Psoas muscle (tissue), 8 donors: ENCODE measurements around the gene SLC6A20. TPM values are rescaled to one million over a fixed set of nuclear protein-coding genes. Genes with fewer than 3 reads are reported as not detected.

Experiments used
- ATAC-seq, 4 donors: fragments of 200-7000 bp; cut with Tn5 transposase; one replicate each; pipeline ENCODE4 v1.9.1; 2020; ENCODE audit warnings: moderate library complexity in 3 of 4, mild to moderate bottlenecking in 2 of 4
- DNase-seq, 2 donors: peaks; one replicate each; pipeline ENCODE4 v3.0.0-alpha.2; 2020
- H3K27ac ChIP-seq: fragments of 200-600 bp; one replicate; pipeline ENCODE4 v1.8.0; 2022
- H3K27me3 ChIP-seq, 3 donors: fragments of 200-600 bp in 1 of 3; one replicate each; pipeline versions ENCODE4 v1.6.1 to v1.8.0; 2013 to 2022; ENCODE audit warnings: low read length in 2 of 3, mild to moderate bottlenecking in 2 of 3, moderate library complexity in 1 of 3; ENCODE audit not compliant: insufficient read depth in 3 of 3
- H3K36me3 ChIP-seq, 2 donors: fragments of 200-600 bp in 1 of 2; one replicate each; pipeline versions ENCODE4 v1.6.1 to v1.8.0; 2013 to 2022; ENCODE audit warnings: low read depth in 1 of 2, mild to moderate bottlenecking in 1 of 2, moderate library complexity in 1 of 2; ENCODE audit not compliant: insufficient read depth in 1 of 2
- H3K4me1 ChIP-seq: fragments of 200-600 bp; one replicate; pipeline ENCODE4 v1.8.0; 2022
- H3K4me3 ChIP-seq: fragments of 200-600 bp; one replicate; pipeline ENCODE4 v1.8.0; 2022; ENCODE audit warnings: mild to moderate bottlenecking
- H3K9me3 ChIP-seq: fragments of 200-600 bp; one replicate; pipeline ENCODE4 v1.8.0; 2022
- WGBS, 3 donors: extraction: QIAGEN DNeasy Blood & Tissue Kit; methylation state at CpG; one replicate each; pipeline versions ENCODE4 v1.1.6 to v1.1.7; 2013; 5-methylcytosine and 5-hydroxymethylcytosine counted together
- intact Hi-C, 2 donors: fragments of 100-400 bp; cut with DNase I; formaldehyde crosslinking; loops; one replicate each; pipeline versions ENCODE4 v1.11.0 to v1.14.2; 2022
- polyA plus RNA-seq, 3 donors: library from polyadenylated mRNA; stranded (reverse); fragments of 200-250 nt; gene quantifications; one replicate each; pipeline ENCODE4 v1.2.3, GENCODE V29; 2013
- total RNA-seq, 4 donors: library from RNA; stranded (reverse); fragmentation: NEBNext Ultra II Directional in 2 of 4; extraction: Animal tissue kit (Norgen Biotek cat#: 25700) in 2 of 4; gene quantifications; one replicate each; pipeline versions ENCODE4 v1.2.1 to v1.2.4, GENCODE V29; 2021 to 2023
- TF ChIP-seq, protein P1 (sequence below): fragments of 200-600 bp; IDR thresholded peaks from one replicate; pipeline ENCODE4 v1.8.0; 2022; ENCODE audit warnings: antibody characterized with exemption
- donor health status: healthy with polysubstance abuse.
- donor health status: DM: no; HTN: no; CAD: no; lungs with moderate emphysema.
- donor health status: Bipolar disorder and iron deficiency.
- donor health status: healthy.
- donor health status: DM: yes; HTN: yes; CAD: no.
- donor health status: DM: no; HTN: no; CAD: no.
- donor health status: DM: no; HTN: no; CAD: no.
- donor health status: DM: yes; HTN: yes; CAD: no.

SLC6A20 gene
- total and polyA plus RNA-seq, 7 donors, result 0.10 to 0.69 (median 0.42) TPM

DNA sequence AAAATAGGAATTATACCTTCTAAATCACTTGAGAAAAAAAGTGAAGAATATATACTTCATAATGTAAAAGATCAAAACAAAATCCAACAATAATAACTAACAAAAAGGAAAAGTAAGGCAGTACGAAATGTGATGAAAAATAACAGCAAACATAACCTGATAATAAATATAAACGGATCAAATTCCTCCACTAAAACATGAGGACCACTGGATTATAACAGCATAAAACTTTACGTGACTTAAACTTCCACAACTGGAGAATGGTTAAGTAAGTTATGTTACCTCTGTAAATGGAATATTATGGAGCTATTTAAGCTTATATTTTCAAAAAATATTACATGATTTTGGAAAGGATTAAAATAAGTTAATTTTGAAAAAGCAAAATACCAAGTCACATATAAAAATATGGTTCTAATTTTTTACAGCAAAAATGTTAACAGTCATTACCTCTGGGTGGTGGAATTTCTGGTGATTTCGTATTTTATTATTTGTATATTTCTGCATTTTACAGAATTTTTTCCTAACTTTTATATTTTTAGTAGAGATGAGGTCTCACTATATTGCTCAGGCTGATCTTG is 7.0 kb downstream of the SLC6A20 start:
- WGBS, 3 donors, result 79 to 88% (median 83%) methylated on average over 4 of the region's 4 CpGs
- intact Hi-C loops, result no loop called here

DNA sequence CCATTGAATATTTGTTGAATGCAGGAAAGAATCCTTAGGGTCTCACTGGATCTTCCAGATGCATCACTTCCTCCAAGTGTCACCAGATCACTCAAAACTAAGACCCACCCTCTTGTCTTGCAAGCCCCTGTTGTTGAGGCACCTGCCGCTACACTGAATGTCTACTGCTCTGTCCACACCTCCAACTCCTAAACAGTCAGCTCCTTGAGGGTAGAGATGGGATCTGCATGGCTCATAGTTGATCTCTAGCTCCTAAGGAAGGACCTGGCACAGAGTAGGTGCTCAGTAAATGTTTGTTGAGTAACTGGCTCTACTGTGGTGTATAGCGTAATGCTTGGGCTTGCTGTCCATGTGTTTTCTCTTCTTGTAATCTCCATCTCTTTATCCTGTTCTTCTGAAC is 8.8 kb downstream of the SLC6A20 start:
- Histone ChIP-seq H3K4me3 (no peak overlapping the region), H3K4me1 (no peaks in the 10 kb centered on the region), H3K27ac (no peak overlapping the region), H3K36me3 (no peaks in the 10 kb centered on the region), H3K9me3 (peaks cover 17% of the 10 kb centered on the region), H3K27me3 (no peaks in the 10 kb centered on the region)
- TF ChIP-seq, protein P1, sequence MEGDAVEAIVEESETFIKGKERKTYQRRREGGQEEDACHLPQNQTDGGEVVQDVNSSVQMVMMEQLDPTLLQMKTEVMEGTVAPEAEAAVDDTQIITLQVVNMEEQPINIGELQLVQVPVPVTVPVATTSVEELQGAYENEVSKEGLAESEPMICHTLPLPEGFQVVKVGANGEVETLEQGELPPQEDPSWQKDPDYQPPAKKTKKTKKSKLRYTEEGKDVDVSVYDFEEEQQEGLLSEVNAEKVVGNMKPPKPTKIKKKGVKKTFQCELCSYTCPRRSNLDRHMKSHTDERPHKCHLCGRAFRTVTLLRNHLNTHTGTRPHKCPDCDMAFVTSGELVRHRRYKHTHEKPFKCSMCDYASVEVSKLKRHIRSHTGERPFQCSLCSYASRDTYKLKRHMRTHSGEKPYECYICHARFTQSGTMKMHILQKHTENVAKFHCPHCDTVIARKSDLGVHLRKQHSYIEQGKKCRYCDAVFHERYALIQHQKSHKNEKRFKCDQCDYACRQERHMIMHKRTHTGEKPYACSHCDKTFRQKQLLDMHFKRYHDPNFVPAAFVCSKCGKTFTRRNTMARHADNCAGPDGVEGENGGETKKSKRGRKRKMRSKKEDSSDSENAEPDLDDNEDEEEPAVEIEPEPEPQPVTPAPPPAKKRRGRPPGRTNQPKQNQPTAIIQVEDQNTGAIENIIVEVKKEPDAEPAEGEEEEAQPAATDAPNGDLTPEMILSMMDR, result no peak
- intact Hi-C loops, result no loop called here
- ATAC-seq (no peak), DNase-seq (no peak)
- 95 to 98% (median 97%) methylated on average over 2 of the region's 2 CpGs for WGBS, 3 donors

More for the DNA sequence above, 7.0 kb downstream of the SLC6A20 start:
- TF ChIP-seq, protein P1, result no peak
- Histone ChIP-seq H3K36me3 (no peaks in the 10 kb centered on the region), H3K4me3 (no peak overlapping the region), H3K4me1 (no peaks in the 10 kb centered on the region), H3K9me3 (peaks cover 17% of the 10 kb centered on the region), H3K27me3 (peaks cover 0 to 5% (median 0%) of the 10 kb centered on the region in 3 donors), H3K27ac (no peak overlapping the region)
- DNase-seq, result no peak
- no peak for ATAC-seq

DNA sequence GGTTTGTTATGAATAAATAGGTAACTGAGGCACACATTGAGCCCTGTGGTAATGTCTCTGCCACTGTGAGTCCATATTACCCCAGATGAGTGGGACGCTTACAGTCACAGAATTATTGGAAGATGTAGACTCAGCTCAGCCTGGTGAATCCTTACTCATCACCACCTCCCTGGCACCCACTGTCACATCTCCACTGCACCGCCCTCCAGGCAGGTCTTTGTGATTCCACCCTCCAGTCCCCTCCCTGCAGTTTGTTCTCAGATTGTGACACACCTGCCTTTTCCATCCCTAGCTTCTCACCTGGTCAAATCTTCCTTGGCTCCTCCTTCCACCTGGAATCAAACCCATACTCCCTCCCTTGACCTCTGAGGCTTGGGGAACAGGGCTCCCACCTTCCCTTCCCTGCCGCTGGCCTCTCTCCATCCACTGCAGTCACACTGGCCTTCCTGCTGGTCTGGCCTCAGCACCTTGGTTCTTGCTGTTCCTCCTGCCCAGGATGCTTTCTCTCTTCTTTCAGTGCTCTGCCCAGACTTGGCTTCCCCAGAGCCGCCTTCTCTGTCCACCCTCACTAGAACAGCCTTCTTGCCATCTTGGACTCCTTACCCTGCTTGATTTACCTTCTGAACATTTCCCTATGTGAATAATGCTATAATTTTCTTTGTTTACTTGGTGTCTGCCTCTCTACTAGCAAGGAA is 9.4 kb downstream of the SLC6A20 start:
- peaks cover 17% of the 10 kb centered on the region for H3K9me3 ChIP-seq
- DNase-seq, result no peak
- no peaks in the 10 kb centered on the region for H3K36me3 ChIP-seq
- TF ChIP-seq, protein P1, result no peak
- no peak for ATAC-seq
- intact Hi-C loops, result no loop called here
- no peaks in the 10 kb centered on the region for H3K27me3 ChIP-seq
- no peak overlapping the region for H3K27ac ChIP-seq
- 57 to 87% (median 87%) methylated on average over 4 of the region's 4 CpGs for WGBS, 3 donors
- H3K4me1 ChIP-seq, result no peaks in the 10 kb centered on the region
- H3K4me3 ChIP-seq, result no peak overlapping the region

DNA sequence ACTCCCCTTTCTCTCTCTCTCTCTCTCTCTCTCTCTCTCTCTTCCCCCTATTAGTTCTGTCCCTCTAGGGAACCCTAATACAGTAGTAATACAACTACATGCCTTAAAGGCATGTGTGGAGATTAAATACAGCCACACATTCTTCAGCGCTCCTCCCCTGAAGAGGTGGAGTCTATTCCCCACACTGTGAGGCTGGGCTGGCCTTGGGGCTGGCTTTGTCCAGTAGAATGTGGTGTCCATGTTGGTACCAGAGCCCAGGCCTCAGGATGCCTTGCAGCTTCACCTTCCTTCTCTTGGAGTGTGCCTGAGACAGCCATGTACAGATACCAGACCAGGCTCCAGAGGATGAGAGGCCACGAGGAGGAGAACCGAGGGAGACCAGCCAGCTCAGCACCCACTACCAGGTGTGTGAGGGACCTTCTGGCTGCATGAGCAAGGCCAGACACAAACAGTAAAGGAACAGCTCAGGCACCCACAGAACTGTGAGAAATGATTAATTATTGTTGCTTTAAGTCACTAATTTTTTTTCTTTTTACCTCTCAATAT is 10.7 kb downstream of the SLC6A20 start:
- ATAC-seq, result no peak
- TF ChIP-seq, protein P1, result no peak
- intact Hi-C loops, result no loop called here

More for the DNA sequence above, 10.7 kb downstream of the SLC6A20 start:
- H3K4me1 ChIP-seq, result no peaks in the 10 kb centered on the region
- DNase-seq, result no peak
- no peak overlapping the region for H3K27ac ChIP-seq
- WGBS, 3 donors, result 73 to 83% (median 80%) methylated on average over 3 of the region's 3 CpGs
- no peaks in the 10 kb centered on the region for H3K27me3 ChIP-seq
- H3K9me3 ChIP-seq, result peaks cover 17% of the 10 kb centered on the region
- H3K4me3 ChIP-seq, result no peak overlapping the region
- no peaks in the 10 kb centered on the region for H3K36me3 ChIP-seq
